K562 (cell line): Measurements from ENCODE around the gene HNRNPF. TPM values are rescaled to one million over a fixed set of nuclear protein-coding genes. Genes with fewer than 3 reads are reported as not detected.

Experiments
- BCL6 ChIP-seq: fragments of 250-450 bp; sonication (Bioruptor Pico); IDR thresholded peaks from 2 replicates; pipeline ENCODE4 v1.4.0; 2020
- BDP1 ChIP-seq: IDR thresholded peaks from 3 replicates; pipeline ENCODE4 v1.6.1; 2011; ENCODE audit not compliant: insufficient read length, insufficient read depth
- DACH1 ChIP-seq: fragments of 450-650 bp; IDR thresholded peaks from 2 replicates; pipeline ENCODE4 v1.6.1; 2018; ENCODE audit not compliant: partially characterized antibody
- GTF2A2 ChIP-seq: IDR thresholded peaks from 2 replicates; pipeline ENCODE4 v1.6.1; 2016; ENCODE audit warnings: mild to moderate bottlenecking, missing genetic modification characterization, missing compliant biosample characterization
- HIVEP1 ChIP-seq: fragments of 250-450 bp; sonication (Bioruptor Pico); IDR thresholded peaks from 2 replicates; pipeline ENCODE4 v1.4.0; 2020; ENCODE audit warnings: mild to moderate bottlenecking
- JUN ChIP-seq, 2 experiments: sonication (generic) in 1 of 2; formaldehyde crosslinking in 1 of 2; IDR thresholded peaks; 2 replicates each; pipeline versions ENCODE4 v1.6.1 to v1.8.0; 2012 to 2022; ENCODE audit warnings: borderline replicate concordance in 2 of 2, mild to moderate bottlenecking in 2 of 2, improper control_type of control experiment in 1 of 2, low read depth in 1 of 2, low read length in 1 of 2, missing genetic modification reagents in 1 of 2
- KHSRP ChIP-seq: fragments of 450-650 bp; IDR thresholded peaks from 2 replicates; pipeline ENCODE4 v1.6.1; 2017
- KLF16 ChIP-seq: IDR thresholded peaks from 2 replicates; pipeline ENCODE4 v1.6.1; 2016; ENCODE audit warnings: antibody characterized with exemption
- RBM15 ChIP-seq: fragments of 200-400 bp; formaldehyde crosslinking; IDR thresholded peaks from 2 replicates; pipeline ENCODE4 v1.6.1; 2018; ENCODE audit warnings: mild to moderate bottlenecking, low read length, moderate library complexity; ENCODE audit not compliant: insufficient read depth
- RNF219 ChIP-seq: fragments of 250-450 bp; sonication (Bioruptor Pico); IDR thresholded peaks from 2 replicates; pipeline ENCODE4 v1.5.0; 2022; ENCODE audit warnings: mild to moderate bottlenecking
- STAT5B ChIP-seq: fragments of 250-450 bp; sonication (Bioruptor Pico); IDR thresholded peaks from 2 replicates; pipeline ENCODE4 v1.8.0; 2021; ENCODE audit warnings: mild to moderate bottlenecking, inconsistent platforms
- ZC3H4 ChIP-seq: sonication (generic); formaldehyde crosslinking; IDR thresholded peaks from 2 replicates; pipeline ENCODE4 v1.9.0; 2021; ENCODE audit warnings: missing genetic modification reagents, borderline replicate concordance
- ZEB2 ChIP-seq: fragments of 450-650 bp; IDR thresholded peaks from 2 replicates; pipeline ENCODE4 v1.6.1; 2016
- ZKSCAN8 ChIP-seq: fragments of 200-800 bp; sonication (Bioruptor generic); IDR thresholded peaks from 2 replicates; pipeline ENCODE4 v1.6.1; 2016; ENCODE audit warnings: missing genetic modification characterization, missing compliant biosample characterization
- ZNF316 ChIP-seq: fragments of 450-650 bp; IDR thresholded peaks from 2 replicates; pipeline ENCODE4 v1.6.1; 2016
- ZNF354B ChIP-seq: fragments of 250-450 bp; sonication (Bioruptor Pico); IDR thresholded peaks from 2 replicates; pipeline ENCODE4 v1.4.0; 2020
- ZNF785 ChIP-seq: fragments of 250-450 bp; sonication (Bioruptor Pico); IDR thresholded peaks from 2 replicates; pipeline ENCODE4 v1.4.0; 2020; ENCODE audit warnings: mild to moderate bottlenecking
- polyA plus RNA-seq, 8 experiments: library from polyadenylated mRNA; depleted of rRNA in 4 of 8; stranded (reverse) in 5 of 8; unstranded in 3 of 8; fragments of >200 nt; fragmentation: Nextera tagmentation in 2 of 8; fragmentation: Illumina TruSeq in 1 of 8; extraction: Ambion mirVana in 2 of 8; extraction: Trizol in 1 of 8; gene quantifications; 2 replicates each; pipeline versions ENCODE4 v1.2.1 to v1.2.3, GENCODE V29; 2011 to 2014; ENCODE audit warnings: inconsistent platforms in 1 of 8, missing spikeins in 1 of 8
- total RNA-seq, 7 experiments: library from RNA; depleted of rRNA in 6 of 7; stranded (reverse); fragments of >200 nt in 6 of 7; fragmentation: Illumina TruSeq in 2 of 7; extraction: Trizol in 2 of 7; gene quantifications; 2 replicates each; pipeline versions ENCODE4 v1.2.1 to v1.2.3, GENCODE V29; 2011 to 2021; ENCODE audit warnings: low replicate concordance in 1 of 7
- TF ChIP-seq, protein P1 (sequence below): fragments of 450-650 bp; IDR thresholded peaks from 2 replicates; pipeline ENCODE4 v1.7.0; 2016; ENCODE audit warnings: borderline replicate concordance
- TF ChIP-seq, protein P2 (sequence below): fragments of 200-800 bp; sonication (Bioruptor generic); IDR thresholded peaks from 2 replicates; pipeline ENCODE4 v1.6.1; 2017; ENCODE audit warnings: missing genetic modification characterization, missing compliant biosample characterization
- TF ChIP-seq, protein P3 (sequence below): fragments of 250-450 bp; sonication (Bioruptor Pico); IDR thresholded peaks from 2 replicates; pipeline ENCODE4 v1.4.0; 2020; ENCODE audit warnings: mild to moderate bottlenecking

HNRNPF gene
- total and polyA plus RNA-seq, 9 of the 15 experiments (the other 6 are each of a cell fraction or from before 2014, with no cell fraction given) = 192 to 489 (median 416) TPM

GRCh38 chr10:43417950-43418768, 9.2 kb upstream of the HNRNPF start (continued):
- TF ChIP-seq ZKSCAN8 (CRISPR knock-in tag) (peak; percentile 85), BDP1 (no peak), ZNF316 (0 out of 2 replicates have a peak, but pooled peaks have one; percentile 3), GTF2A2 (tag) (peak; percentile 85), HIVEP1 (peak; percentile 94), RBM15 (no peak), BCL6 (CRISPR knock-in tag) (peak; percentile 76; the same call in 1 of the 2 replicates), ZC3H4 (CRISPR knock-in tag) (no peak), ZNF785 (CRISPR knock-in tag) (peak; percentile 74; the same call in 1 of the 2 replicates), JUN (IDR thresholded peaks at IDR 0.05; ENCODE audit: borderline replicate concordance, low read depth, low read length) (peak; percentile 44; the same call in 1 of the 2 replicates), JUN (CRISPR knock-in tag; IDR thresholded peaks at IDR 0.05; ENCODE audit: borderline replicate concordance) (no peak), RNF219 (CRISPR knock-in tag) (no peak), KLF16 (peak; percentile 99), ZNF354B (CRISPR knock-in tag) (peak; percentile 61; the same call in 1 of the 2 replicates), ZEB2 (peak; percentile 95), KHSRP (peak; percentile 93), DACH1 (peak; percentile 76), STAT5B (CRISPR knock-in tag) (0 out of 2 replicates have a peak, but pooled peaks have one; percentile 6)
- TF ChIP-seq, protein P1, sequence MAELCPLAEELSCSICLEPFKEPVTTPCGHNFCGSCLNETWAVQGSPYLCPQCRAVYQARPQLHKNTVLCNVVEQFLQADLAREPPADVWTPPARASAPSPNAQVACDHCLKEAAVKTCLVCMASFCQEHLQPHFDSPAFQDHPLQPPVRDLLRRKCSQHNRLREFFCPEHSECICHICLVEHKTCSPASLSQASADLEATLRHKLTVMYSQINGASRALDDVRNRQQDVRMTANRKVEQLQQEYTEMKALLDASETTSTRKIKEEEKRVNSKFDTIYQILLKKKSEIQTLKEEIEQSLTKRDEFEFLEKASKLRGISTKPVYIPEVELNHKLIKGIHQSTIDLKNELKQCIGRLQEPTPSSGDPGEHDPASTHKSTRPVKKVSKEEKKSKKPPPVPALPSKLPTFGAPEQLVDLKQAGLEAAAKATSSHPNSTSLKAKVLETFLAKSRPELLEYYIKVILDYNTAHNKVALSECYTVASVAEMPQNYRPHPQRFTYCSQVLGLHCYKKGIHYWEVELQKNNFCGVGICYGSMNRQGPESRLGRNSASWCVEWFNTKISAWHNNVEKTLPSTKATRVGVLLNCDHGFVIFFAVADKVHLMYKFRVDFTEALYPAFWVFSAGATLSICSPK = no peak
- TF ChIP-seq, protein P2, sequence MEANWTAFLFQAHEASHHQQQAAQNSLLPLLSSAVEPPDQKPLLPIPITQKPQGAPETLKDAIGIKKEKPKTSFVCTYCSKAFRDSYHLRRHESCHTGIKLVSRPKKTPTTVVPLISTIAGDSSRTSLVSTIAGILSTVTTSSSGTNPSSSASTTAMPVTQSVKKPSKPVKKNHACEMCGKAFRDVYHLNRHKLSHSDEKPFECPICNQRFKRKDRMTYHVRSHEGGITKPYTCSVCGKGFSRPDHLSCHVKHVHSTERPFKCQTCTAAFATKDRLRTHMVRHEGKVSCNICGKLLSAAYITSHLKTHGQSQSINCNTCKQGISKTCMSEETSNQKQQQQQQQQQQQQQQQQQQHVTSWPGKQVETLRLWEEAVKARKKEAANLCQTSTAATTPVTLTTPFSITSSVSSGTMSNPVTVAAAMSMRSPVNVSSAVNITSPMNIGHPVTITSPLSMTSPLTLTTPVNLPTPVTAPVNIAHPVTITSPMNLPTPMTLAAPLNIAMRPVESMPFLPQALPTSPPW = peak; percentile 99
- TF ChIP-seq, protein P3, sequence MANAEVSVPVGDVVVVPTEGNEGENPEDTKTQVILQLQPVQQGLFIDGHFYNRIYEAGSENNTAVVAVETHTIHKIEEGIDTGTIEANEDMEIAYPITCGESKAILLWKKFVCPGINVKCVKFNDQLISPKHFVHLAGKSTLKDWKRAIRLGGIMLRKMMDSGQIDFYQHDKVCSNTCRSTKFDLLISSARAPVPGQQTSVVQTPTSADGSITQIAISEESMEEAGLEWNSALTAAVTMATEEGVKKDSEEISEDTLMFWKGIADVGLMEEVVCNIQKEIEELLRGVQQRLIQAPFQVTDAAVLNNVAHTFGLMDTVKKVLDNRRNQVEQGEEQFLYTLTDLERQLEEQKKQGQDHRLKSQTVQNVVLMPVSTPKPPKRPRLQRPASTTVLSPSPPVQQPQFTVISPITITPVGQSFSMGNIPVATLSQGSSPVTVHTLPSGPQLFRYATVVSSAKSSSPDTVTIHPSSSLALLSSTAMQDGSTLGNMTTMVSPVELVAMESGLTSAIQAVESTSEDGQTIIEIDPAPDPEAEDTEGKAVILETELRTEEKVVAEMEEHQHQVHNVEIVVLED (CRISPR knock-in tag) = peak; percentile 68
